H9 (cell line): ENCODE results near the gene SLC23A1. TPM values are rescaled to one million over a fixed set of nuclear protein-coding genes. Genes with fewer than 3 reads are reported as not detected.

Experiments used
- DNase-seq: peaks from one replicate; pipeline ENCODE4 v3.0.0-alpha.2; 2017
- H2AFZ ChIP-seq: one replicate; pipeline ENCODE4 v1.6.1; 2013; ENCODE audit warnings: mild to moderate bottlenecking, low read length, control low read depth, moderate library complexity
- H2AK5ac ChIP-seq: 2 replicates; pipeline ENCODE4 v1.6.1; 2013; ENCODE audit warnings: low read length, control low read depth, mixed read lengths; ENCODE audit not compliant: insufficient read length
- H2BK120ac ChIP-seq: one replicate; pipeline ENCODE4 v1.6.1; 2013; ENCODE audit warnings: low read depth, mild to moderate bottlenecking, low read length, control low read depth, inconsistent platforms; ENCODE audit not compliant: poor library complexity, severe bottlenecking
- H2BK12ac ChIP-seq: 2 replicates; pipeline ENCODE4 v1.6.1; 2013; ENCODE audit warnings: low read length, control low read depth, mixed read lengths, low read depth; ENCODE audit not compliant: insufficient read length
- H2BK15ac ChIP-seq: 2 replicates; pipeline ENCODE4 v1.6.1; 2013; ENCODE audit warnings: low read depth, low read length, control low read depth
- H2BK20ac ChIP-seq: one replicate; pipeline ENCODE4 v1.6.1; 2013; ENCODE audit warnings: low read depth, mild to moderate bottlenecking, low read length, control low read depth, inconsistent platforms; ENCODE audit not compliant: poor library complexity, severe bottlenecking
- H2BK5ac ChIP-seq: 2 replicates; pipeline ENCODE4 v1.6.1; 2013; ENCODE audit warnings: low read length, control low read depth, mixed read lengths; ENCODE audit not compliant: insufficient read length
- H3K14ac ChIP-seq: 2 replicates; pipeline ENCODE4 v1.6.1; 2013; ENCODE audit warnings: low read length, control low read depth; ENCODE audit not compliant: insufficient read depth
- H3K18ac ChIP-seq: 2 replicates; pipeline ENCODE4 v1.6.1; 2013; ENCODE audit warnings: low read depth, mild to moderate bottlenecking, mixed read lengths, low read length, control low read depth; ENCODE audit not compliant: insufficient read length
- H3K23ac ChIP-seq: 2 replicates; pipeline ENCODE4 v1.6.1; 2013; ENCODE audit warnings: low read length, control low read depth, mixed read lengths, low read depth; ENCODE audit not compliant: insufficient read length
- H3K23me2 ChIP-seq: 2 replicates; pipeline ENCODE4 v1.6.1; 2013; ENCODE audit warnings: low read depth, mild to moderate bottlenecking, mixed read lengths, low read length, control low read depth; ENCODE audit not compliant: insufficient read length, poor library complexity, severe bottlenecking
- H3K27ac ChIP-seq: 2 replicates; pipeline ENCODE4 v1.5.1; 2013; ENCODE audit warnings: low read length, control low read depth, mixed read lengths, low read depth; ENCODE audit not compliant: insufficient read length
- H3K27me3 ChIP-seq: 2 replicates; pipeline ENCODE4 v1.6.1; 2013; ENCODE audit warnings: low read length, control low read depth, inconsistent platforms; ENCODE audit not compliant: insufficient read depth
- H3K4ac ChIP-seq: 2 replicates; pipeline ENCODE4 v1.6.1; 2013; ENCODE audit warnings: low read depth, mild to moderate bottlenecking, control low read depth, inconsistent platforms, low read length, moderate library complexity
- H3K4me1 ChIP-seq: 2 replicates; pipeline ENCODE4 v1.6.1; 2013; ENCODE audit warnings: low read length, control low read depth, inconsistent platforms; ENCODE audit not compliant: insufficient read depth
- H3K4me2 ChIP-seq: 2 replicates; pipeline ENCODE4 v1.6.1; 2013; ENCODE audit warnings: low read length, control low read depth, mixed read lengths; ENCODE audit not compliant: insufficient read length, insufficient read depth
- H3K56ac ChIP-seq: 2 replicates; pipeline ENCODE4 v1.6.1; 2013; ENCODE audit warnings: low read depth, mild to moderate bottlenecking, mixed read lengths, low read length, control low read depth; ENCODE audit not compliant: insufficient read length
- H3K79me1 ChIP-seq: 2 replicates; pipeline ENCODE4 v1.6.1; 2013; ENCODE audit warnings: low read depth, mild to moderate bottlenecking, moderate library complexity, low read length, control low read depth, inconsistent platforms; ENCODE audit not compliant: insufficient read depth, poor library complexity, severe bottlenecking
- H3K79me2 ChIP-seq: 2 replicates; pipeline ENCODE4 v1.6.1; 2013; ENCODE audit warnings: low read length, control low read depth, inconsistent platforms; ENCODE audit not compliant: insufficient read depth
- H3K9ac ChIP-seq: 2 replicates; pipeline ENCODE4 v1.6.1; 2013; ENCODE audit warnings: low read length, control low read depth, mixed read lengths; ENCODE audit not compliant: insufficient read length; ENCODE audit errors: extremely low read depth
- H3K9me3 ChIP-seq: one replicate; pipeline ENCODE4 v1.6.1; 2013; ENCODE audit warnings: low read depth, low read length, inconsistent platforms; ENCODE audit not compliant: control insufficient read depth
- H3T11ph ChIP-seq: one replicate; pipeline ENCODE4 v1.6.1; 2013; ENCODE audit warnings: mild to moderate bottlenecking, low read length, control low read depth, inconsistent platforms
- H4K20me1 ChIP-seq: one replicate; pipeline ENCODE4 v1.6.1; 2013; ENCODE audit not compliant: control insufficient read depth, insufficient read length, insufficient read depth
- H4K5ac ChIP-seq: 2 replicates; pipeline ENCODE4 v1.6.1; 2013; ENCODE audit warnings: low read depth, mild to moderate bottlenecking, mixed read lengths, low read length, control low read depth; ENCODE audit not compliant: insufficient read length
- H4K8ac ChIP-seq: replicated peaks from 2 replicates; pipeline ENCODE4 v1.6.1; 2013; ENCODE audit warnings: low read length, control low read depth, mixed read lengths, low read depth; ENCODE audit not compliant: insufficient read length
- H4K91ac ChIP-seq: 2 replicates; pipeline ENCODE4 v1.6.1; 2013; ENCODE audit warnings: low read depth, mild to moderate bottlenecking, moderate library complexity, mixed read lengths, low read length, control low read depth; ENCODE audit not compliant: insufficient read length
- H3K27ac Mint-ChIP-seq, 3 experiments: 2 replicates in 2 of 3; 3 replicates in 1 of 3; pipeline ENCODE4 v1.8.0; 2020 to 2021; ENCODE audit warnings: mixed read lengths in 3 of 3, mild to moderate bottlenecking in 1 of 3, moderate library complexity in 1 of 3
- H3K27me3 Mint-ChIP-seq: 2 replicates; pipeline ENCODE4 v1.8.0; 2021; ENCODE audit warnings: low read depth, mild to moderate bottlenecking, moderate library complexity, mixed read lengths
- H3K36me3 Mint-ChIP-seq, 3 experiments: 2 replicates in 2 of 3; 3 replicates in 1 of 3; pipeline ENCODE4 v1.8.0; 2020 to 2021; ENCODE audit warnings: low read depth in 3 of 3, mixed read lengths in 3 of 3; ENCODE audit not compliant: insufficient read depth in 1 of 3
- H3K4me1 Mint-ChIP-seq, 2 experiments: 2 replicates each; pipeline ENCODE4 v1.8.0; 2020; ENCODE audit warnings: mixed read lengths in 2 of 2
- H3K4me3 Mint-ChIP-seq, 2 experiments: 2 replicates in 1 of 2; 3 replicates in 1 of 2; pipeline ENCODE4 v1.8.0; 2020 to 2021; ENCODE audit warnings: mild to moderate bottlenecking in 2 of 2, mixed read lengths in 2 of 2, moderate library complexity in 1 of 2
- H3K9me3 Mint-ChIP-seq, 2 experiments: 2 replicates in 1 of 2; 3 replicates in 1 of 2; pipeline ENCODE4 v1.8.0; 2020; ENCODE audit warnings: mild to moderate bottlenecking in 2 of 2, mixed read lengths in 2 of 2, moderate library complexity in 1 of 2
- CTCF ChIP-seq: fragments of 200-600 bp; sonication (generic); conservative IDR thresholded peaks from 3 replicates; pipeline ENCODE4 v1.8.0; 2021; ENCODE audit warnings: antibody characterized with exemption, mild to moderate bottlenecking
- WGBS: extraction: QIAGEN DNeasy Blood & Tissue Kit; methylation state at CpG from one replicate; pipeline ENCODE4 v1.1.7; 2013; ENCODE audit warnings: missing lambda C conversion rate, low lambda C conversion rate, mixed read lengths; ENCODE audit not compliant: insufficient read length; ENCODE audit errors: extremely low coverage; 5-methylcytosine and 5-hydroxymethylcytosine counted together
- total RNA-seq: library from RNA; stranded (reverse); gene quantifications from 2 replicates; pipeline ENCODE4 v1.2.1, GENCODE V29; 2021

The SLC23A1 gene
- total RNA-seq, 1 experiment from 2014 or later, result not detected

DNA sequence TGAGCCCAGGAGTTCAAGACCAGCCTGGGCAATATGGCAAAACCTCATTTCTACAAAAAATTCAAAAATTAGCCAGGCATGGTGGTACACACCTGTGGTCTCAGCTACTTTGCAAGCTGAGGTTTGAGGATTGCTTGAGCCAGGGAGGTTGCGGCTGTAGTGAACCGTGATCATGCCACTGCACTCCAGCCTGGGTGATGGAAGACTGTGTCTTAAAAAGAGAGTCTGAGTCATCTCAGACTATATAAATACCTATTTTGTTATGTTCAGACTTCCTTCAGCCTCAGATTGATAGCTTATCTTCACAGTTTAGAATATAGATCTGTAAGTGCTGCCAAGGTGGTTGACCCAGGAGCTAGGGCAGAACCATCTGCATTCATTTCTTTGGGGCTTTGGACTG, 43.0 kb downstream of the SLC23A1 start:
- TF ChIP-seq CTCF, result no peak
- Histone ChIP-seq H3K14ac (no peak overlapping the region), H4K91ac (no peak overlapping the region), H2BK20ac (no peak overlapping the region), H2BK120ac (no peak overlapping the region), H3K9ac (no peak overlapping the region), H3K4me2 (no peak overlapping the region), H2BK15ac (no peak overlapping the region), H3K27me3 (no peaks in the 10 kb centered on the region), H4K8ac (no peak overlapping the region), H4K5ac (no peak overlapping the region), H3K56ac (no peak overlapping the region), H2BK12ac (no peak overlapping the region), H2AK5ac (no peak overlapping the region), H3K23ac (no peak overlapping the region), H3K4me1 (no peaks in the 10 kb centered on the region; the same call in none of the 2 replicates), H3K9me3 (no peaks in the 10 kb centered on the region), H3K23me2 (peaks cover 7% of the 10 kb centered on the region), H3K79me1 (peaks cover 4% of the 10 kb centered on the region), H3K4ac (no peak overlapping the region), H2BK5ac (no peak overlapping the region), H2AFZ (no peak overlapping the region), H4K20me1 (no peaks in the 10 kb centered on the region), H3K18ac (no peak overlapping the region), H3K79me2 (peaks cover 25% of the 10 kb centered on the region), H3T11ph (no peak overlapping the region), H3K27ac (no peak overlapping the region)
- peaks cover 20 to 34% of the 10 kb centered on the region in 2 experiments for H3K4me1 Mint-ChIP-seq
- peaks cover 12 to 25% (median 18%) of the 10 kb centered on the region in 3 experiments; a peak in 6 of 7 replicates for H3K36me3 Mint-ChIP-seq
- no peak for DNase-seq
- H3K27me3 Mint-ChIP-seq, result peaks cover 3% of the 10 kb centered on the region
- H3K27ac Mint-ChIP-seq, result no peak overlapping the region
- no peaks in the 10 kb centered on the region; a peak in 1 of 5 replicates for H3K9me3 Mint-ChIP-seq
- no peak overlapping the region; a peak in 1 of 5 replicates for H3K4me3 Mint-ChIP-seq
- WGBS, result no CpG with 5 or more reads among the region's 2 CpGs
